B cell (primary cell): ENCODE results near the gene BFSP1. TPM values are rescaled to one million over a fixed set of nuclear protein-coding genes. Genes with fewer than 3 reads are reported as not detected.

Experiments
- ATAC-seq: fragments of 200-7000 bp; cut with Tn5 transposase; one replicate; pipeline ENCODE4 v1.10.0; 2021; ENCODE audit warnings: low read depth, mild to moderate bottlenecking, moderate number of reproducible peaks, moderate library complexity
- CTCF ChIA-PET: fragments of 350-600 bp; sonication (Branson Sonifier 250); formaldehyde crosslinking; loops from one replicate; lab custom pipeline; 2021; ENCODE audit warnings: antibody characterized with exemption, inconsistent platforms; lab: Charles Lee
- POLR2A ChIA-PET: fragments of 350-600 bp; sonication (Branson Sonifier 250); formaldehyde crosslinking; loops from one replicate; lab custom pipeline; 2021; ENCODE audit warnings: antibody characterized with exemption; lab: Charles Lee
- DNase-seq: peaks from one replicate; pipeline ENCODE4 v3.0.0; 2013
- H2AFZ ChIP-seq: 2 replicates; pipeline ENCODE4 v1.6.1; 2012; ENCODE audit warnings: mild to moderate bottlenecking, low read depth, low read length; ENCODE audit not compliant: insufficient read depth, poor library complexity, severe bottlenecking
- H3K27ac ChIP-seq, 2 donors: 1 replicate in 1 of 2; 2 replicates in 1 of 2; pipeline ENCODE4 v1.5.1; 2012 to 2013; ENCODE audit warnings: low read length in 2 of 2, mild to moderate bottlenecking in 2 of 2, moderate library complexity in 1 of 2
- H3K27me3 ChIP-seq, 4 experiments: fragments of 200-600 bp in 1 of 4; sonication (generic) in 1 of 4; replicated peaks in 1 of 4; 1 replicate in 2 of 4; 2 replicates in 2 of 4; pipeline versions ENCODE4 v1.6.1 to v1.7.0; 2013 to 2016; ENCODE audit warnings: low read length in 3 of 4, mild to moderate bottlenecking in 2 of 4, mixed read lengths in 1 of 4, moderate library complexity in 1 of 4; ENCODE audit not compliant: insufficient read depth in 4 of 4, control insufficient read depth in 3 of 4; ENCODE audit errors: control extremely low read depth in 1 of 4
- H3K36me3 ChIP-seq, 2 experiments: replicated peaks in 1 of 2; 1 replicate in 1 of 2; 2 replicates in 1 of 2; pipeline versions ENCODE4 v1.6.1 to v1.7.1; 2013; ENCODE audit warnings: low read length in 1 of 2; ENCODE audit not compliant: insufficient read depth in 2 of 2, control insufficient read depth in 1 of 2; ENCODE audit errors: control extremely low read depth in 1 of 2, extremely low read depth in 1 of 2
- H3K4me1 ChIP-seq, 2 donors: fragments of 200-600 bp in 1 of 2; sonication (generic) in 1 of 2; 1 replicate in 1 of 2; 2 replicates in 1 of 2; pipeline versions ENCODE4 v1.5.1 to v1.6.1; 2013 to 2017; ENCODE audit warnings: low read length in 2 of 2; ENCODE audit not compliant: control insufficient read depth in 2 of 2, insufficient read depth in 2 of 2
- H3K4me2 ChIP-seq: replicated peaks from 2 replicates; pipeline ENCODE3; 2012; ENCODE audit warnings: mild to moderate bottlenecking, low read depth, low read length; ENCODE audit not compliant: poor library complexity, severe bottlenecking
- H3K4me3 ChIP-seq, 5 experiments: fragments of 200-600 bp in 1 of 5; sonication (generic) in 1 of 5; 1 replicate in 3 of 5; 2 replicates in 2 of 5; pipeline versions ENCODE4 v1.5.1 to v1.7.0; 2011 to 2016; ENCODE audit warnings: low read length in 4 of 5, mild to moderate bottlenecking in 4 of 5, low read depth in 2 of 5, control low read depth in 1 of 5, moderate library complexity in 1 of 5; ENCODE audit not compliant: insufficient read depth in 1 of 5; ENCODE audit errors: control extremely low read depth in 1 of 5, extremely low read depth in 1 of 5
- H3K79me2 ChIP-seq: fragments of 200-600 bp; sonication (generic); one replicate; pipeline ENCODE4 v1.6.0; 2016; ENCODE audit warnings: low read length; ENCODE audit not compliant: control insufficient read depth, insufficient read depth
- H3K9ac ChIP-seq: fragments of 200-600 bp; sonication (generic); 2 replicates; pipeline ENCODE4 v1.6.1; 2017; ENCODE audit warnings: mild to moderate bottlenecking, low read length, moderate library complexity
- H3K9me3 ChIP-seq, 3 donors: one replicate each; pipeline versions ENCODE4 v1.6.1 to v1.7.1; 2013; ENCODE audit warnings: low read length in 2 of 3; ENCODE audit not compliant: control insufficient read depth in 2 of 3, insufficient read depth in 1 of 3; ENCODE audit errors: control extremely low read depth in 1 of 3
- H4K20me1 ChIP-seq: 2 replicates; pipeline ENCODE4 v1.6.0; 2012; ENCODE audit warnings: mild to moderate bottlenecking, low read length; ENCODE audit not compliant: insufficient read depth, control insufficient read depth, poor library complexity, severe bottlenecking
- H3K27ac Mint-ChIP-seq: one replicate; pipeline ENCODE4 v1.8.0; 2021; ENCODE audit warnings: mixed read lengths
- H3K27me3 Mint-ChIP-seq: one replicate; pipeline ENCODE4 v1.8.0; 2021; ENCODE audit warnings: mixed read lengths
- H3K4me1 Mint-ChIP-seq: one replicate; pipeline ENCODE4 v1.8.0; 2021; ENCODE audit warnings: mixed read lengths
- H3K4me3 Mint-ChIP-seq: one replicate; pipeline ENCODE4 v1.8.0; 2021; ENCODE audit warnings: mixed read lengths
- H3K9me3 Mint-ChIP-seq: one replicate; pipeline ENCODE4 v1.8.0; 2022; ENCODE audit warnings: mixed read lengths; ENCODE audit not compliant: insufficient read depth
- CTCF ChIP-seq: fragments of 200-600 bp; IDR thresholded peaks from one replicate; pipeline ENCODE4 v1.8.0; 2022; ENCODE audit warnings: antibody characterized with exemption, mild to moderate bottlenecking
- EZH2 ChIP-seq: IDR thresholded peaks from 2 replicates; pipeline ENCODE4 v1.6.1; 2012; ENCODE audit warnings: borderline replicate concordance, low read depth, mild to moderate bottlenecking, moderate library complexity, low read length; ENCODE audit not compliant: insufficient read depth, poor library complexity, severe bottlenecking
- WGBS: methylation state at CpG from one replicate; pipeline ENCODE4 v1.1.5; 2013; ENCODE audit warnings: missing lambda C conversion rate; ENCODE audit not compliant: insufficient coverage; 5-methylcytosine and 5-hydroxymethylcytosine counted together
- intact Hi-C: fragments of 100-400 bp; cut with micrococcal nuclease; formaldehyde crosslinking; loops from one replicate; pipeline ENCODE4 v1.10.0; 2022
- polyA plus RNA-seq: library from polyadenylated mRNA; depleted of rRNA; stranded (reverse); fragments of >200 nt; gene quantifications from 2 replicates; pipeline ENCODE4 v1.2.3, GENCODE V29; 2012
- total RNA-seq, 2 donors: library from RNA; stranded (reverse); fragments of 120-200 nt in 1 of 2; gene quantifications; 1 replicate in 1 of 2; 2 replicates in 1 of 2; pipeline versions ENCODE4 v1.2.3 to v1.2.4, GENCODE V29; 2013 to 2022

BFSP1 gene
- total and polyA plus RNA-seq, 2 donors (not counting 1 experiment from before 2014, with no cell fraction given): not detected

- no peak overlapping the region for H3K4me3 Mint-ChIP-seq
- POLR2A ChIA-PET: no interaction called here
- no peak overlapping the region for H3K4me3 ChIP-seq
- peaks cover 21% of the 10 kb centered on the region for H3K27me3 Mint-ChIP-seq
- no peaks in the 10 kb centered on the region for H3K4me1 ChIP-seq
- ATAC-seq (no peak), DNase-seq (no peak)
- 91% methylated on average over 7 of the region's 10 CpGs for WGBS
- H3K79me2 ChIP-seq: no peaks in the 10 kb centered on the region
- TF ChIP-seq EZH2 (no peak), CTCF (no peak)
- peaks cover 0 to 5% (median 1%) of the 10 kb centered on the region in 4 experiments for H3K27me3 ChIP-seq
- no peak overlapping the region for H3K9ac ChIP-seq
- no peaks in the 10 kb centered on the region for H3K9me3 ChIP-seq
- no peaks in the 10 kb centered on the region for H3K36me3 ChIP-seq
- intact Hi-C loops: no loop called here
- H3K27ac Mint-ChIP-seq: no peak overlapping the region
- H3K4me1 Mint-ChIP-seq: peaks cover 3% of the 10 kb centered on the region
- H2AFZ ChIP-seq: no peak overlapping the region
- CTCF ChIA-PET: no interaction called here
- no peak overlapping the region for H3K27ac ChIP-seq
- no peak overlapping the region for H3K4me2 ChIP-seq
- peaks cover 2% of the 10 kb centered on the region for H3K9me3 Mint-ChIP-seq
- no peaks in the 10 kb centered on the region for H4K20me1 ChIP-seq
Measured at GRCh38 chr20:17465236-17465635, 65.9 kb downstream of the BFSP1 start.

- DNase-seq (no peak), ATAC-seq (no peak)
- Histone ChIP-seq H2AFZ (no peak overlapping the region), H3K4me1 (no peaks in the 10 kb centered on the region), H4K20me1 (no peaks in the 10 kb centered on the region), H3K36me3 (no peaks in the 10 kb centered on the region), H3K27ac (no peak overlapping the region), H3K27me3 (peaks cover 0 to 5% (median 1%) of the 10 kb centered on the region in 4 experiments), H3K4me3 (no peak overlapping the region), H3K4me2 (no peak overlapping the region), H3K9ac (no peak overlapping the region), H3K79me2 (no peaks in the 10 kb centered on the region), H3K9me3 (no peaks in the 10 kb centered on the region)
- CTCF ChIA-PET: no interaction called here
- POLR2A ChIA-PET: no interaction called here
- Mint-ChIP-seq H3K4me1 (peaks cover 4% of the 10 kb centered on the region), H3K27me3 (peaks cover 24% of the 10 kb centered on the region), H3K9me3 (peaks cover 3% of the 10 kb centered on the region), H3K4me3 (no peak overlapping the region), H3K27ac (no peak overlapping the region)
- WGBS: no CpG with 5 or more reads among the region's 1 CpG
- intact Hi-C loops: no loop called here
- TF ChIP-seq EZH2: no peak
Measured at GRCh38 chr20:17463711-17464110, 67.5 kb downstream of the BFSP1 start.
